ENCODE results near the gene ELL2.

GRCh38 chr5:95975703-95976102, 14.1 kb upstream of the ELL2 start:
- TF ChIP-seq, protein P1, sequence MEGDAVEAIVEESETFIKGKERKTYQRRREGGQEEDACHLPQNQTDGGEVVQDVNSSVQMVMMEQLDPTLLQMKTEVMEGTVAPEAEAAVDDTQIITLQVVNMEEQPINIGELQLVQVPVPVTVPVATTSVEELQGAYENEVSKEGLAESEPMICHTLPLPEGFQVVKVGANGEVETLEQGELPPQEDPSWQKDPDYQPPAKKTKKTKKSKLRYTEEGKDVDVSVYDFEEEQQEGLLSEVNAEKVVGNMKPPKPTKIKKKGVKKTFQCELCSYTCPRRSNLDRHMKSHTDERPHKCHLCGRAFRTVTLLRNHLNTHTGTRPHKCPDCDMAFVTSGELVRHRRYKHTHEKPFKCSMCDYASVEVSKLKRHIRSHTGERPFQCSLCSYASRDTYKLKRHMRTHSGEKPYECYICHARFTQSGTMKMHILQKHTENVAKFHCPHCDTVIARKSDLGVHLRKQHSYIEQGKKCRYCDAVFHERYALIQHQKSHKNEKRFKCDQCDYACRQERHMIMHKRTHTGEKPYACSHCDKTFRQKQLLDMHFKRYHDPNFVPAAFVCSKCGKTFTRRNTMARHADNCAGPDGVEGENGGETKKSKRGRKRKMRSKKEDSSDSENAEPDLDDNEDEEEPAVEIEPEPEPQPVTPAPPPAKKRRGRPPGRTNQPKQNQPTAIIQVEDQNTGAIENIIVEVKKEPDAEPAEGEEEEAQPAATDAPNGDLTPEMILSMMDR (IDR thresholded peaks at IDR 0.05): no peak
- no peak for TF ChIP-seq EZH2 (IDR thresholded peaks at IDR 0.05; ENCODE audit: borderline replicate concordance, insufficient read depth, low read depth, low read length, poor library complexity, severe bottlenecking)
